ENCODE data around the gene EFTUD2. TPM values are rescaled to one million over a fixed set of nuclear protein-coding genes. Genes with fewer than 3 reads are reported as not detected.
A peak's percentile ranks its signal among the peaks of the same experiment; 100 is the strongest.
"Not testable (repeated sequence)": the region's sequence is repeated elsewhere in the genome, so short reads cannot be mapped to it uniquely, and the experiment has no call there.

Gene EFTUD2
- 76.9 TPM for polyA plus RNA-seq (2012; ENCODE audit: missing spikeins)

DNA sequence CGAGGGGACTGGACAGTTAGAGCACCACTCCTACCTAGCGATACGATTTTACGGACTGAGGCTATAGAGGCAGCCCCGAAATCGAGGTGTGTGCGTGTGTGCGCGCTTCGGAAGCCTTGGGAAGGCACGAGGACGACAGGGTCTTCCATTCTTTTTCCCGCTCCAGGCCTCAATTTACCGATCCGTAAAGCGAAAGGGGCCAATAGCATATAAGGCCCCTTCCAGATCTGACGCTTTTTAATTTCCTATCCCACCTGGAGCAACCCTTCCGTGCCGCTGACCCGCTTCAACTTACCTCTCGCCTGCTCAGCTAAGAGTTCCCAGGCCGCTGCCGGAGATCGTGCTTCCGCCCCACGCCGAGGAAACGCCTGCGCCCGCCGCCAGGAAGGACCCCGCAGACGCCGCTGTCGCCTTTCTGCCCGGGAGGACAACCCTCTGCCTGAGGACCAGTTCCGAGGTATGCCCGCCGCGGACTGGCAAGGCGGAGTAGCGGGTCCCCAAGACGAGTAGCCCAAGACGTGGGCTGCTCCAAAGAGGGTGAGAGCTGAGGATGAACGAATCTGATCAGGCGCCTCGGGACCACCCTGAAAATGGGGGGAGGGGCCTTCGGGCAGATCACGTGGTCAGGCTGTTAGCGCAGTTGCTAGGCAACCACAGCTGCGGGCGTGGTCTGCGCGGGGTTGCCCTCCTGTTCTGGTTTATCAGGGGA is at the start of gene EFTUD2:
Gene EFTUD2, minus strand, starts transcription at position 372 of the 709 bp plus-strand sequence. CDS start 4,924 bp downstream, outside the sequence.
- FAIRE-seq: peak; percentile 98
- peak; percentile 83 for DNase-seq (ENCODE audit: insufficient read length)
- TF ChIP-seq POLR2A (IDR thresholded peaks at IDR 0.05; ENCODE audit: low read depth, low read length) (peak; percentile 92), TAF1 (IDR thresholded peaks at IDR 0.05; ENCODE audit: borderline replicate concordance, low read depth, low read length) (peak; percentile 75; the same call in 1 of the 2 replicates), POLR2AphosphoS5 (IDR thresholded peaks at IDR 0.05; ENCODE audit: low read depth, low read length) (peak; percentile 93)

GRCh38 chr17:44948315-44948795 is 49.1 kb upstream of the EFTUD2 start:
- DNase-seq (ENCODE audit: insufficient read length) (no peak), FAIRE-seq (no peak)
- TF ChIP-seq POLR2A (IDR thresholded peaks at IDR 0.05; ENCODE audit: low read depth, low read length) (no peak), TAF1 (IDR thresholded peaks at IDR 0.05; ENCODE audit: borderline replicate concordance, low read depth, low read length) (no peak), POLR2AphosphoS5 (IDR thresholded peaks at IDR 0.05; ENCODE audit: low read depth, low read length) (no peak)

DNA sequence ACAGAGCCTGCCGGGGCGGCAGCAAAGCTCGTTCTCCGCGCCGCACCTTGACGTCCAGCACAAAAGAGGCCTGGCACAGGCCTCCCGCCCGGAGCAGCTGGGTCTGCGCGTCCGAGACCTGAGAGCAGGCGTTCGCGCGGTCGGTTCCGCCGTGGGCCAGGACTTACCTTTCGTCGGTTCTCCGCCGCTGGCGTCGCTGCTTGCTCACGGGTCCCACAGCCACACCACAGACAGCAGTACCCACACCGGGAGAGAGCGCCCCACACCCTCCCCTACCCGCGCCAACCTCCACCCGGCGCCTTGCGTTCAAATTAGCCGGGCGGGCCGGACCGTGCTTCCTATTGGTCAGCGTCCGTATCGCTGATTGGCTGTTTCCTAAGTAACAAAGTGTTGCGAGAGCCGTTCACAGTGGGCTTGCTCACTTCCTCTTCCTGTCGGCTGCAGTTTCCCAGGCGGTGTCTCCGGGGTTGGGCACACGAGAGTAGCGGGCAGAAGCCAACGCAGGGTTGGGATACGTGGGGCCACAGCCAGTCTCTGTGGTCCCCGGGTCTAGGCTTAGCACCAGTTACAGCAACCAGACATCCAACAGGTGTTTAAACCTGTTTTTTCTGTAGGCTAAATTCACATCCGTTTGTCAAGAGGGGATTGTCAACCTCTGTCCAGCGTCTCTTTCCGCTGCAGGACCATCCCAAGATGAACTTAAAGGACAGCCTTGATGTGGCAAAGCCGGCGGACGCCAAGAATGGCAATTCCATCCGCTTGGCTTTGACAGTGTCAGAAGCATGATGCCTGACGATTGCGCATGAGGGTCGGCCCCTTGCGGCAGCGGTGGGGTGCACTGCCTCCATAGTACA is 48.4 kb upstream of the EFTUD2 start, which contains the start of gene KIF18B:
Gene KIF18B, minus strand, starts transcription at position 313 of the 854 bp plus-strand sequence. CDS start 11,429 bp downstream, outside the sequence.
- peak; percentile 89 for TF ChIP-seq POLR2A (IDR thresholded peaks at IDR 0.05; ENCODE audit: low read depth, low read length)
- TF ChIP-seq TAF1 (IDR thresholded peaks at IDR 0.05; ENCODE audit: borderline replicate concordance, low read depth, low read length): peak; percentile 57
- peak; percentile 90 for TF ChIP-seq POLR2AphosphoS5 (IDR thresholded peaks at IDR 0.05; ENCODE audit: low read depth, low read length)
- FAIRE-seq: peak; percentile 92
- DNase-seq (ENCODE audit: insufficient read length): peak; percentile 95

GRCh38 chr17:44945652-44946051 is 46.4 kb upstream of the EFTUD2 start:
- not testable (repeated sequence) for FAIRE-seq

GRCh38 chr17:44942456-44942855 is 43.2 kb upstream of the EFTUD2 start:
- TF ChIP-seq POLR2AphosphoS5 (IDR thresholded peaks at IDR 0.05; ENCODE audit: low read depth, low read length) (no peak), POLR2A (IDR thresholded peaks at IDR 0.05; ENCODE audit: low read depth, low read length) (no peak), TAF1 (IDR thresholded peaks at IDR 0.05; ENCODE audit: borderline replicate concordance, low read depth, low read length) (no peak)
- no peak for DNase-seq (ENCODE audit: insufficient read length)
- no peak for FAIRE-seq

More at GRCh38 chr17:44945652-44946051, 46.4 kb upstream of the EFTUD2 start:
- DNase-seq (ENCODE audit: insufficient read length): not testable (repeated sequence)

GRCh38 chr17:44941712-44942331 is 42.6 kb upstream of the EFTUD2 start:
- no peak for DNase-seq (ENCODE audit: insufficient read length)
- TF ChIP-seq POLR2A (IDR thresholded peaks at IDR 0.05; ENCODE audit: low read depth, low read length) (no peak), POLR2AphosphoS5 (IDR thresholded peaks at IDR 0.05; ENCODE audit: low read depth, low read length) (no peak), TAF1 (IDR thresholded peaks at IDR 0.05; ENCODE audit: borderline replicate concordance, low read depth, low read length) (no peak)
- FAIRE-seq: no peak

GRCh38 chr17:44940768-44941167 is 41.5 kb upstream of the EFTUD2 start:
- FAIRE-seq (no peak), DNase-seq (ENCODE audit: insufficient read length) (no peak)
- TF ChIP-seq POLR2AphosphoS5 (IDR thresholded peaks at IDR 0.05; ENCODE audit: low read depth, low read length) (no peak), TAF1 (IDR thresholded peaks at IDR 0.05; ENCODE audit: borderline replicate concordance, low read depth, low read length) (no peak), POLR2A (IDR thresholded peaks at IDR 0.05; ENCODE audit: low read depth, low read length) (no peak)

GRCh38 chr17:44940317-44940716 is 41.1 kb upstream of the EFTUD2 start:
- FAIRE-seq (no peak), DNase-seq (ENCODE audit: insufficient read length) (no peak)
- TF ChIP-seq POLR2A (IDR thresholded peaks at IDR 0.05; ENCODE audit: low read depth, low read length): no peak

DNA sequence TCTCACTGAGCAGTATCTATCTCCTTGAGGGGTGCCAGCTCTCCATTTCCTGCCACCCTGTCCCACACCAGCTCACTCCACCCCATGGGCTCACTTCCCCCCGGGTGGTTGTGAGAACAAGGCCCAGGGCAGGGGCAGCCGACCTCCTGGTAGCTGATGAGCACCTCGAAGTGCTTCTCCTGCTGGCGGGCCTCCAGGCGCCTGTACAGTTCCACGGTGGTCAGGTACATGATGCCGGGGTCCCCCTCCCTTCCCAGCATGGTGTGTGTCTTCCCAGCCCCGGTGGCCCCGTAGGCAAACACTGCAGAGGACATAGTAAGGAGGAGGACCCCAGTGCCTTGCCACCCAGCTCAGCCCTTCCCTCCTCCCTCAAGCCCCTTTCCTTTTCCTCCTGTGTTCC is 35.9 kb upstream of the EFTUD2 start:
- DNase-seq (ENCODE audit: insufficient read length) (no peak), FAIRE-seq (no peak)
- TF ChIP-seq TAF1 (IDR thresholded peaks at IDR 0.05; ENCODE audit: borderline replicate concordance, low read depth, low read length): no peak

- no peak for DNase-seq (ENCODE audit: insufficient read length)
- TF ChIP-seq TAF1 (IDR thresholded peaks at IDR 0.05; ENCODE audit: borderline replicate concordance, low read depth, low read length) (no peak), POLR2AphosphoS5 (IDR thresholded peaks at IDR 0.05; ENCODE audit: low read depth, low read length) (no peak), POLR2A (IDR thresholded peaks at IDR 0.05; ENCODE audit: low read depth, low read length) (no peak)
- no peak for FAIRE-seq
Measured at GRCh38 chr17:44934745-44935105, 35.5 kb upstream of the EFTUD2 start.

GRCh38 chr17:44933824-44934744 is 34.8 kb upstream of the EFTUD2 start:
- DNase-seq (ENCODE audit: insufficient read length) (no peak), FAIRE-seq (no peak)
- TF ChIP-seq POLR2A (IDR thresholded peaks at IDR 0.05; ENCODE audit: low read depth, low read length): no peak
- no peak for TF ChIP-seq POLR2AphosphoS5 (IDR thresholded peaks at IDR 0.05; ENCODE audit: low read depth, low read length)
- TF ChIP-seq TAF1 (IDR thresholded peaks at IDR 0.05; ENCODE audit: borderline replicate concordance, low read depth, low read length): no peak
